C4-2B (cell line): ENCODE data around the gene TIMP3.

Experiments used
- CTCF ChIP-seq: fragments of 450-650 bp; conservative IDR thresholded peaks from 2 replicates; pipeline ENCODE4 v1.5.1; 2017; ENCODE audit warnings: mild to moderate bottlenecking
- ZFX ChIP-seq: fragments of 450-650 bp; IDR thresholded peaks from 2 replicates; pipeline ENCODE4 v1.6.1; 2017

GRCh38 chr22:32814285-32814860 lies 12.9 kb downstream of the TIMP3 start:
- TF ChIP-seq CTCF (no peak), ZFX (no peak)
